Measurements from ENCODE around the gene SULT2B1. TPM values are rescaled to one million over a fixed set of nuclear protein-coding genes. Genes with fewer than 3 reads are reported as not detected.

The SULT2B1 gene
- total RNA-seq, 1 donor from 2014 or later: 1.6 TPM

- H3K4me3 ChIP-seq: no peak overlapping the region
- Mint-ChIP-seq H3K36me3 (no peaks in the 10 kb centered on the region), H3K9me3 (no peaks in the 10 kb centered on the region), H3K27me3 (ENCODE audit: insufficient read depth, low read depth) (peaks cover 6% of the 10 kb centered on the region), H3K4me1 (peaks cover 8% of the 10 kb centered on the region), H3K4me3 (no peak overlapping the region), H3K27ac (no peak overlapping the region)
- H4K20me1 ChIP-seq (ENCODE audit: low read depth): no peaks in the 10 kb centered on the region
- H3K4me1 ChIP-seq: peaks cover 4% of the 10 kb centered on the region
- H3F3A ChIP-seq (ENCODE audit: low read depth): no peaks in the 10 kb centered on the region
- H3K27ac ChIP-seq: no peak overlapping the region
- no peak overlapping the region for H3K9ac ChIP-seq
- no peaks in the 10 kb centered on the region for H3K36me3 ChIP-seq
- H2AFZ ChIP-seq (replicated peaks): no peak overlapping the region
- no peaks in the 10 kb centered on the region for H3K27me3 ChIP-seq
- TF ChIP-seq CTCF (IDR thresholded peaks at IDR 0.05) (no peak), EZH2 (IDR thresholded peaks at IDR 0.05) (no peak), EZH2phosphoT487 (IDR thresholded peaks at IDR 0.05) (no peak)
- no peaks in the 10 kb centered on the region for H3K79me2 ChIP-seq (ENCODE audit: low read depth)
- no peak for DNase-seq (ENCODE audit: low spot score)
- no peaks in the 10 kb centered on the region for H3K9me3 ChIP-seq (ENCODE audit: low read depth)
- H3K4me2 ChIP-seq: no peak overlapping the region
Observed at GRCh38 chr19:48539503-48540096, 12.4 kb upstream of the SULT2B1 start.

GRCh38 chr19:48540110-48540509 lies 11.9 kb upstream of the SULT2B1 start:
- Mint-ChIP-seq H3K4me1 (peaks cover 8% of the 10 kb centered on the region), H3K27ac (peak overlapping the region; percentile 50), H3K9me3 (no peaks in the 10 kb centered on the region), H3K36me3 (no peaks in the 10 kb centered on the region), H3K27me3 (ENCODE audit: insufficient read depth, low read depth) (peaks cover 6% of the 10 kb centered on the region), H3K4me3 (no peak overlapping the region)
- TF ChIP-seq EZH2 (IDR thresholded peaks at IDR 0.05) (no peak), CTCF (IDR thresholded peaks at IDR 0.05) (no peak), EZH2phosphoT487 (IDR thresholded peaks at IDR 0.05) (no peak)
- H4K20me1 ChIP-seq (ENCODE audit: low read depth): no peaks in the 10 kb centered on the region
- H3K4me1 ChIP-seq: peaks cover 4% of the 10 kb centered on the region
- DNase-seq (ENCODE audit: low spot score): no peak
- no peak overlapping the region for H3K4me2 ChIP-seq
- no peaks in the 10 kb centered on the region for H3K36me3 ChIP-seq
- no peak overlapping the region for H2AFZ ChIP-seq (replicated peaks)
- no peak overlapping the region for H3K4me3 ChIP-seq
- H3K27me3 ChIP-seq: no peaks in the 10 kb centered on the region
- no peak overlapping the region for H3K27ac ChIP-seq
- no peaks in the 10 kb centered on the region for H3K9me3 ChIP-seq (ENCODE audit: low read depth)
- no peaks in the 10 kb centered on the region for H3K79me2 ChIP-seq (ENCODE audit: low read depth)
- H3K9ac ChIP-seq: no peak overlapping the region
- H3F3A ChIP-seq (ENCODE audit: low read depth): no peaks in the 10 kb centered on the region

- Histone ChIP-seq H3K4me3 (no peak overlapping the region), H3K9ac (no peak overlapping the region), H3F3A (ENCODE audit: low read depth) (no peaks in the 10 kb centered on the region), H2AFZ (replicated peaks) (no peak overlapping the region), H3K9me3 (ENCODE audit: low read depth) (no peaks in the 10 kb centered on the region), H3K27me3 (no peaks in the 10 kb centered on the region), H3K27ac (no peak overlapping the region), H3K36me3 (no peaks in the 10 kb centered on the region), H4K20me1 (ENCODE audit: low read depth) (no peaks in the 10 kb centered on the region), H3K79me2 (ENCODE audit: low read depth) (no peaks in the 10 kb centered on the region), H3K4me1 (peaks cover 4% of the 10 kb centered on the region), H3K4me2 (no peak overlapping the region)
- H3K9me3 Mint-ChIP-seq: no peaks in the 10 kb centered on the region
- no peak for DNase-seq (ENCODE audit: low spot score)
- no peak overlapping the region for H3K27ac Mint-ChIP-seq
- peaks cover 8% of the 10 kb centered on the region for H3K27me3 Mint-ChIP-seq (ENCODE audit: insufficient read depth, low read depth)
- peaks cover 8% of the 10 kb centered on the region for H3K4me1 Mint-ChIP-seq
- no peak for TF ChIP-seq EZH2 (IDR thresholded peaks at IDR 0.05)
- TF ChIP-seq CTCF (IDR thresholded peaks at IDR 0.05): no peak
- TF ChIP-seq EZH2phosphoT487 (IDR thresholded peaks at IDR 0.05): no peak
- no peak overlapping the region for H3K4me3 Mint-ChIP-seq
- H3K36me3 Mint-ChIP-seq: no peaks in the 10 kb centered on the region
Observed at GRCh38 chr19:48541813-48542212, 10.2 kb upstream of the SULT2B1 start.
